ENCODE data around the gene PPP1R1A. TPM values are rescaled to one million over a fixed set of nuclear protein-coding genes. Genes with fewer than 3 reads are reported as not detected.
A peak's percentile ranks its signal among the peaks of the same experiment; 100 is the strongest.

PPP1R1A gene
- total RNA-seq, 1 experiment from 2014 or later: not detected

- no peaks in the 10 kb centered on the region for H3K4me1 ChIP-seq
- no peaks in the 10 kb centered on the region for H3K36me3 ChIP-seq
- no peaks in the 10 kb centered on the region for H3K9me3 ChIP-seq (replicated peaks)
- no peak overlapping the region for H3K27ac ChIP-seq
- peaks cover 15% of the 10 kb centered on the region for H3K27me3 ChIP-seq
- DNase-seq: no peak
- no peak overlapping the region for H3K4me3 ChIP-seq
Observed at GRCh38 chr12:54569995-54570528, 18.4 kb downstream of the PPP1R1A start.

- Histone ChIP-seq H3K27ac (no peak overlapping the region), H3K27me3 (peaks cover 19% of the 10 kb centered on the region), H3K36me3 (no peaks in the 10 kb centered on the region), H3K9me3 (replicated peaks) (no peaks in the 10 kb centered on the region), H3K4me3 (no peak overlapping the region), H3K4me1 (no peaks in the 10 kb centered on the region)
- no peak for DNase-seq
Observed at GRCh38 chr12:54569072-54569471, 19.4 kb downstream of the PPP1R1A start.

- H3K4me1 ChIP-seq: no peaks in the 10 kb centered on the region
- peaks cover 19% of the 10 kb centered on the region for H3K27me3 ChIP-seq
- no peaks in the 10 kb centered on the region for H3K36me3 ChIP-seq
- no peaks in the 10 kb centered on the region for H3K9me3 ChIP-seq (replicated peaks)
- no peak overlapping the region for H3K27ac ChIP-seq
- DNase-seq: no peak
- no peak overlapping the region for H3K4me3 ChIP-seq
Observed at GRCh38 chr12:54566792-54567191, 21.7 kb downstream of the PPP1R1A start.

- no peaks in the 10 kb centered on the region for H3K36me3 ChIP-seq
- no peaks in the 10 kb centered on the region for H3K4me1 ChIP-seq
- no peak for DNase-seq
- no peak overlapping the region for H3K4me3 ChIP-seq
- no peaks in the 10 kb centered on the region for H3K9me3 ChIP-seq (replicated peaks)
- no peak overlapping the region for H3K27ac ChIP-seq
- peaks cover 23% of the 10 kb centered on the region for H3K27me3 ChIP-seq
Observed at GRCh38 chr12:54565986-54566544, 22.4 kb downstream of the PPP1R1A start.

- DNase-seq: no peak
- no peak overlapping the region for H3K27ac ChIP-seq
- H3K27me3 ChIP-seq: peaks cover 23% of the 10 kb centered on the region
- no peaks in the 10 kb centered on the region for H3K9me3 ChIP-seq (replicated peaks)
- H3K4me3 ChIP-seq: no peak overlapping the region
- H3K36me3 ChIP-seq: no peaks in the 10 kb centered on the region
- H3K4me1 ChIP-seq: no peaks in the 10 kb centered on the region
Observed at GRCh38 chr12:54565310-54565985, 23.0 kb downstream of the PPP1R1A start.

GRCh38 chr12:54564768-54565167 lies 23.7 kb downstream of the PPP1R1A start:
- Histone ChIP-seq H3K36me3 (no peaks in the 10 kb centered on the region), H3K27ac (no peak overlapping the region), H3K4me1 (no peaks in the 10 kb centered on the region), H3K9me3 (replicated peaks) (no peaks in the 10 kb centered on the region), H3K27me3 (peaks cover 23% of the 10 kb centered on the region), H3K4me3 (no peak overlapping the region)
- no peak for DNase-seq

- no peak overlapping the region for H3K27ac ChIP-seq
- H3K4me1 ChIP-seq: no peaks in the 10 kb centered on the region
- H3K9me3 ChIP-seq (replicated peaks): no peaks in the 10 kb centered on the region
- peaks cover 23% of the 10 kb centered on the region for H3K27me3 ChIP-seq
- no peaks in the 10 kb centered on the region for H3K36me3 ChIP-seq
- no peak overlapping the region for H3K4me3 ChIP-seq
- DNase-seq: no peak
Observed at GRCh38 chr12:54563787-54564186, 24.7 kb downstream of the PPP1R1A start.

GRCh38 chr12:54562750-54563356 lies 25.6 kb downstream of the PPP1R1A start:
- H3K4me3 ChIP-seq: no peak overlapping the region
- H3K27me3 ChIP-seq: peaks cover 23% of the 10 kb centered on the region
- no peaks in the 10 kb centered on the region for H3K9me3 ChIP-seq (replicated peaks)
- no peaks in the 10 kb centered on the region for H3K4me1 ChIP-seq
- no peaks in the 10 kb centered on the region for H3K36me3 ChIP-seq
- no peak overlapping the region for H3K27ac ChIP-seq
- DNase-seq: no peak

GRCh38 chr12:54561164-54561563 lies 27.3 kb downstream of the PPP1R1A start:
- peaks cover 17% of the 10 kb centered on the region for H3K27me3 ChIP-seq

GRCh38 chr12:54560374-54560858 lies 28.0 kb downstream of the PPP1R1A start:
- Histone ChIP-seq H3K4me3 (no peak overlapping the region), H3K9me3 (replicated peaks) (no peaks in the 10 kb centered on the region), H3K36me3 (no peaks in the 10 kb centered on the region), H3K27ac (no peak overlapping the region), H3K4me1 (no peaks in the 10 kb centered on the region), H3K27me3 (peaks cover 10% of the 10 kb centered on the region)
- peak in 1 of 2 experiments; percentile 22 for DNase-seq

More at GRCh38 chr12:54561164-54561563, 27.3 kb downstream of the PPP1R1A start:
- Histone ChIP-seq H3K4me3 (no peak overlapping the region), H3K4me1 (no peaks in the 10 kb centered on the region), H3K36me3 (no peaks in the 10 kb centered on the region), H3K27ac (no peak overlapping the region), H3K9me3 (replicated peaks) (no peaks in the 10 kb centered on the region)
- no peak for DNase-seq

GRCh38 chr12:54558759-54559158 lies 29.7 kb downstream of the PPP1R1A start:
- no peaks in the 10 kb centered on the region for H3K4me1 ChIP-seq
- no peaks in the 10 kb centered on the region for H3K9me3 ChIP-seq (replicated peaks)
- H3K36me3 ChIP-seq: no peaks in the 10 kb centered on the region
- H3K4me3 ChIP-seq: no peak overlapping the region
- no peak for DNase-seq
- H3K27ac ChIP-seq: no peak overlapping the region
- H3K27me3 ChIP-seq: peaks cover 7% of the 10 kb centered on the region; the same call in 1 of the 2 replicates

GRCh38 chr12:54558311-54558710 lies 30.1 kb downstream of the PPP1R1A start:
- H3K27ac ChIP-seq: no peak overlapping the region
- H3K4me3 ChIP-seq: no peak overlapping the region
- no peaks in the 10 kb centered on the region for H3K4me1 ChIP-seq
- no peak for DNase-seq
- no peaks in the 10 kb centered on the region for H3K9me3 ChIP-seq (replicated peaks)
- peaks cover 7% of the 10 kb centered on the region; the same call in 1 of the 2 replicates for H3K27me3 ChIP-seq
- H3K36me3 ChIP-seq: no peaks in the 10 kb centered on the region

- H3K9me3 ChIP-seq (replicated peaks): no peaks in the 10 kb centered on the region
- no peak for DNase-seq
- H3K27me3 ChIP-seq: peaks cover 4% of the 10 kb centered on the region; the same call in 1 of the 2 replicates
- H3K4me3 ChIP-seq: no peak overlapping the region
- no peaks in the 10 kb centered on the region for H3K4me1 ChIP-seq
- no peaks in the 10 kb centered on the region for H3K36me3 ChIP-seq
- H3K27ac ChIP-seq: no peak overlapping the region
Observed at GRCh38 chr12:54555670-54556257, 32.7 kb downstream of the PPP1R1A start.

GRCh38 chr12:54549774-54550451 lies 38.5 kb downstream of the PPP1R1A start:
- Histone ChIP-seq H3K36me3 (no peaks in the 10 kb centered on the region), H3K4me1 (no peaks in the 10 kb centered on the region), H3K27me3 (peaks cover 4% of the 10 kb centered on the region; the same call in 1 of the 2 replicates), H3K27ac (no peak overlapping the region), H3K9me3 (replicated peaks) (no peaks in the 10 kb centered on the region), H3K4me3 (no peak overlapping the region)
- no peak for DNase-seq
